Suppressor macrophage treated with lipopolysaccharide for 1 hour (primary cell): ENCODE results near the gene PTX3.

Source experiments
- DNase-seq, 3 donors: peaks; one replicate each; pipeline ENCODE4 v3.0.0-alpha.2; 2020 to 2022

Gene PTX3

GRCh38 chr3:157436583-157437291, at the start of gene PTX3:
TSS of gene PTX3 (plus strand) at chr3:157436850. CDS start at chr3:157436934, 84 bp downstream.
- DNase-seq, result peak; percentile 91 to 94 (median 92)

- no peak for DNase-seq
Measured at GRCh38 chr3:157387708-157388435, 48.8 kb upstream of the PTX3 start.

- no peak for DNase-seq
Measured at GRCh38 chr3:157388976-157389375, 47.7 kb upstream of the PTX3 start.

- no peak for DNase-seq
Measured at GRCh38 chr3:157390713-157391515, 45.7 kb upstream of the PTX3 start.

GRCh38 chr3:157392104-157392503, 44.5 kb upstream of the PTX3 start:
- no peak for DNase-seq

- DNase-seq, result no peak
Measured at GRCh38 chr3:157393113-157393512, 43.5 kb upstream of the PTX3 start.

GRCh38 chr3:157394411-157394810, 42.2 kb upstream of the PTX3 start:
- peak; percentile 36 to 51 (median 39) for DNase-seq

- no peak for DNase-seq
Measured at GRCh38 chr3:157398598-157398997, 38.1 kb upstream of the PTX3 start.

GRCh38 chr3:157404381-157404780, 32.3 kb upstream of the PTX3 start:
- DNase-seq, result peak; percentile 47 to 73 (median 56)

- peak in 2 of 3 donors; percentile 31 to 43 for DNase-seq
Measured at GRCh38 chr3:157405457-157405856, 31.2 kb upstream of the PTX3 start.

GRCh38 chr3:157406394-157406793, 30.3 kb upstream of the PTX3 start:
- DNase-seq, result no peak

- DNase-seq, result no peak
Measured at GRCh38 chr3:157407769-157408168, 28.9 kb upstream of the PTX3 start.

- no peak for DNase-seq
Measured at GRCh38 chr3:157408499-157409149, 28.0 kb upstream of the PTX3 start.

- no peak for DNase-seq
Measured at GRCh38 chr3:157409516-157409915, 27.1 kb upstream of the PTX3 start.

- DNase-seq, result no peak
Measured at GRCh38 chr3:157410945-157411344, 25.7 kb upstream of the PTX3 start.

- DNase-seq, result no peak
Measured at GRCh38 chr3:157412323-157412855, 24.3 kb upstream of the PTX3 start.

GRCh38 chr3:157414861-157415260, 21.8 kb upstream of the PTX3 start:
- no peak for DNase-seq

- DNase-seq, result no peak
Measured at GRCh38 chr3:157416347-157417087, 20.1 kb upstream of the PTX3 start.

- DNase-seq, result no peak
Measured at GRCh38 chr3:157417247-157417646, 19.4 kb upstream of the PTX3 start.

GRCh38 chr3:157418104-157418503, 18.5 kb upstream of the PTX3 start:
- DNase-seq, result no peak

- no peak for DNase-seq
Measured at GRCh38 chr3:157420606-157421130, 16.0 kb upstream of the PTX3 start.

- DNase-seq, result no peak
Measured at GRCh38 chr3:157423337-157423736, 13.3 kb upstream of the PTX3 start.
